H9 (cell line): ENCODE data around the gene EPS8L3. TPM values are rescaled to one million over a fixed set of nuclear protein-coding genes. Genes with fewer than 3 reads are reported as not detected.

Experiments
- DNase-seq: peaks from one replicate; pipeline ENCODE4 v3.0.0-alpha.2; 2017
- H2AFZ ChIP-seq: one replicate; pipeline ENCODE4 v1.6.1; 2013; ENCODE audit warnings: mild to moderate bottlenecking, low read length, control low read depth, moderate library complexity
- H2AK5ac ChIP-seq: 2 replicates; pipeline ENCODE4 v1.6.1; 2013; ENCODE audit warnings: low read length, control low read depth, mixed read lengths; ENCODE audit not compliant: insufficient read length
- H2BK120ac ChIP-seq: one replicate; pipeline ENCODE4 v1.6.1; 2013; ENCODE audit warnings: low read depth, mild to moderate bottlenecking, low read length, control low read depth, inconsistent platforms; ENCODE audit not compliant: poor library complexity, severe bottlenecking
- H2BK12ac ChIP-seq: 2 replicates; pipeline ENCODE4 v1.6.1; 2013; ENCODE audit warnings: low read length, control low read depth, mixed read lengths, low read depth; ENCODE audit not compliant: insufficient read length
- H2BK15ac ChIP-seq: 2 replicates; pipeline ENCODE4 v1.6.1; 2013; ENCODE audit warnings: low read depth, low read length, control low read depth
- H2BK20ac ChIP-seq: one replicate; pipeline ENCODE4 v1.6.1; 2013; ENCODE audit warnings: low read depth, mild to moderate bottlenecking, low read length, control low read depth, inconsistent platforms; ENCODE audit not compliant: poor library complexity, severe bottlenecking
- H2BK5ac ChIP-seq: 2 replicates; pipeline ENCODE4 v1.6.1; 2013; ENCODE audit warnings: low read length, control low read depth, mixed read lengths; ENCODE audit not compliant: insufficient read length
- H3K14ac ChIP-seq: 2 replicates; pipeline ENCODE4 v1.6.1; 2013; ENCODE audit warnings: low read length, control low read depth; ENCODE audit not compliant: insufficient read depth
- H3K18ac ChIP-seq: 2 replicates; pipeline ENCODE4 v1.6.1; 2013; ENCODE audit warnings: low read depth, mild to moderate bottlenecking, mixed read lengths, low read length, control low read depth; ENCODE audit not compliant: insufficient read length
- H3K23ac ChIP-seq: 2 replicates; pipeline ENCODE4 v1.6.1; 2013; ENCODE audit warnings: low read length, control low read depth, mixed read lengths, low read depth; ENCODE audit not compliant: insufficient read length
- H3K23me2 ChIP-seq: 2 replicates; pipeline ENCODE4 v1.6.1; 2013; ENCODE audit warnings: low read depth, mild to moderate bottlenecking, mixed read lengths, low read length, control low read depth; ENCODE audit not compliant: insufficient read length, poor library complexity, severe bottlenecking
- H3K27ac ChIP-seq: 2 replicates; pipeline ENCODE4 v1.5.1; 2013; ENCODE audit warnings: low read length, control low read depth, mixed read lengths, low read depth; ENCODE audit not compliant: insufficient read length
- H3K27me3 ChIP-seq: 2 replicates; pipeline ENCODE4 v1.6.1; 2013; ENCODE audit warnings: low read length, control low read depth, inconsistent platforms; ENCODE audit not compliant: insufficient read depth
- H3K4ac ChIP-seq: 2 replicates; pipeline ENCODE4 v1.6.1; 2013; ENCODE audit warnings: low read depth, mild to moderate bottlenecking, control low read depth, inconsistent platforms, low read length, moderate library complexity
- H3K4me1 ChIP-seq: 2 replicates; pipeline ENCODE4 v1.6.1; 2013; ENCODE audit warnings: low read length, control low read depth, inconsistent platforms; ENCODE audit not compliant: insufficient read depth
- H3K4me2 ChIP-seq: 2 replicates; pipeline ENCODE4 v1.6.1; 2013; ENCODE audit warnings: low read length, control low read depth, mixed read lengths; ENCODE audit not compliant: insufficient read length, insufficient read depth
- H3K56ac ChIP-seq: 2 replicates; pipeline ENCODE4 v1.6.1; 2013; ENCODE audit warnings: low read depth, mild to moderate bottlenecking, mixed read lengths, low read length, control low read depth; ENCODE audit not compliant: insufficient read length
- H3K79me1 ChIP-seq: 2 replicates; pipeline ENCODE4 v1.6.1; 2013; ENCODE audit warnings: low read depth, mild to moderate bottlenecking, moderate library complexity, low read length, control low read depth, inconsistent platforms; ENCODE audit not compliant: insufficient read depth, poor library complexity, severe bottlenecking
- H3K79me2 ChIP-seq: 2 replicates; pipeline ENCODE4 v1.6.1; 2013; ENCODE audit warnings: low read length, control low read depth, inconsistent platforms; ENCODE audit not compliant: insufficient read depth
- H3K9ac ChIP-seq: 2 replicates; pipeline ENCODE4 v1.6.1; 2013; ENCODE audit warnings: low read length, control low read depth, mixed read lengths; ENCODE audit not compliant: insufficient read length; ENCODE audit errors: extremely low read depth
- H3K9me3 ChIP-seq: one replicate; pipeline ENCODE4 v1.6.1; 2013; ENCODE audit warnings: low read depth, low read length, inconsistent platforms; ENCODE audit not compliant: control insufficient read depth
- H3T11ph ChIP-seq: one replicate; pipeline ENCODE4 v1.6.1; 2013; ENCODE audit warnings: mild to moderate bottlenecking, low read length, control low read depth, inconsistent platforms
- H4K20me1 ChIP-seq: one replicate; pipeline ENCODE4 v1.6.1; 2013; ENCODE audit not compliant: control insufficient read depth, insufficient read length, insufficient read depth
- H4K5ac ChIP-seq: 2 replicates; pipeline ENCODE4 v1.6.1; 2013; ENCODE audit warnings: low read depth, mild to moderate bottlenecking, mixed read lengths, low read length, control low read depth; ENCODE audit not compliant: insufficient read length
- H4K8ac ChIP-seq: replicated peaks from 2 replicates; pipeline ENCODE4 v1.6.1; 2013; ENCODE audit warnings: low read length, control low read depth, mixed read lengths, low read depth; ENCODE audit not compliant: insufficient read length
- H4K91ac ChIP-seq: 2 replicates; pipeline ENCODE4 v1.6.1; 2013; ENCODE audit warnings: low read depth, mild to moderate bottlenecking, moderate library complexity, mixed read lengths, low read length, control low read depth; ENCODE audit not compliant: insufficient read length
- H3K27ac Mint-ChIP-seq, 3 experiments: 2 replicates in 2 of 3; 3 replicates in 1 of 3; pipeline ENCODE4 v1.8.0; 2020 to 2021; ENCODE audit warnings: mixed read lengths in 3 of 3, mild to moderate bottlenecking in 1 of 3, moderate library complexity in 1 of 3
- H3K27me3 Mint-ChIP-seq: 2 replicates; pipeline ENCODE4 v1.8.0; 2021; ENCODE audit warnings: low read depth, mild to moderate bottlenecking, moderate library complexity, mixed read lengths
- H3K36me3 Mint-ChIP-seq, 3 experiments: 2 replicates in 2 of 3; 3 replicates in 1 of 3; pipeline ENCODE4 v1.8.0; 2020 to 2021; ENCODE audit warnings: low read depth in 3 of 3, mixed read lengths in 3 of 3; ENCODE audit not compliant: insufficient read depth in 1 of 3
- H3K4me1 Mint-ChIP-seq, 2 experiments: 2 replicates each; pipeline ENCODE4 v1.8.0; 2020; ENCODE audit warnings: mixed read lengths in 2 of 2
- H3K4me3 Mint-ChIP-seq, 2 experiments: 2 replicates in 1 of 2; 3 replicates in 1 of 2; pipeline ENCODE4 v1.8.0; 2020 to 2021; ENCODE audit warnings: mild to moderate bottlenecking in 2 of 2, mixed read lengths in 2 of 2, moderate library complexity in 1 of 2
- H3K9me3 Mint-ChIP-seq, 2 experiments: 2 replicates in 1 of 2; 3 replicates in 1 of 2; pipeline ENCODE4 v1.8.0; 2020; ENCODE audit warnings: mild to moderate bottlenecking in 2 of 2, mixed read lengths in 2 of 2, moderate library complexity in 1 of 2
- WGBS: extraction: QIAGEN DNeasy Blood & Tissue Kit; methylation state at CpG from one replicate; pipeline ENCODE4 v1.1.7; 2013; ENCODE audit warnings: missing lambda C conversion rate, low lambda C conversion rate, mixed read lengths; ENCODE audit not compliant: insufficient read length; ENCODE audit errors: extremely low coverage; 5-methylcytosine and 5-hydroxymethylcytosine counted together
- total RNA-seq: library from RNA; stranded (reverse); gene quantifications from 2 replicates; pipeline ENCODE4 v1.2.1, GENCODE V29; 2021
- TF ChIP-seq, protein P1 (sequence below): fragments of 200-600 bp; sonication (generic); conservative IDR thresholded peaks from 3 replicates; pipeline ENCODE4 v1.8.0; 2021; ENCODE audit warnings: antibody characterized with exemption, mild to moderate bottlenecking

EPS8L3 gene
- total RNA-seq, 1 experiment from 2014 or later, result not detected

GRCh38 chr1:109792056-109792831 is 28.5 kb upstream of the EPS8L3 start:
- no peak overlapping the region for H3K9ac ChIP-seq
- H3T11ph ChIP-seq, result no peak overlapping the region
- no peak overlapping the region for H2BK5ac ChIP-seq
- H3K18ac ChIP-seq, result peak overlapping the region; percentile 49
- H4K20me1 ChIP-seq, result no peaks in the 10 kb centered on the region
- TF ChIP-seq, protein P1, sequence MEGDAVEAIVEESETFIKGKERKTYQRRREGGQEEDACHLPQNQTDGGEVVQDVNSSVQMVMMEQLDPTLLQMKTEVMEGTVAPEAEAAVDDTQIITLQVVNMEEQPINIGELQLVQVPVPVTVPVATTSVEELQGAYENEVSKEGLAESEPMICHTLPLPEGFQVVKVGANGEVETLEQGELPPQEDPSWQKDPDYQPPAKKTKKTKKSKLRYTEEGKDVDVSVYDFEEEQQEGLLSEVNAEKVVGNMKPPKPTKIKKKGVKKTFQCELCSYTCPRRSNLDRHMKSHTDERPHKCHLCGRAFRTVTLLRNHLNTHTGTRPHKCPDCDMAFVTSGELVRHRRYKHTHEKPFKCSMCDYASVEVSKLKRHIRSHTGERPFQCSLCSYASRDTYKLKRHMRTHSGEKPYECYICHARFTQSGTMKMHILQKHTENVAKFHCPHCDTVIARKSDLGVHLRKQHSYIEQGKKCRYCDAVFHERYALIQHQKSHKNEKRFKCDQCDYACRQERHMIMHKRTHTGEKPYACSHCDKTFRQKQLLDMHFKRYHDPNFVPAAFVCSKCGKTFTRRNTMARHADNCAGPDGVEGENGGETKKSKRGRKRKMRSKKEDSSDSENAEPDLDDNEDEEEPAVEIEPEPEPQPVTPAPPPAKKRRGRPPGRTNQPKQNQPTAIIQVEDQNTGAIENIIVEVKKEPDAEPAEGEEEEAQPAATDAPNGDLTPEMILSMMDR, result 0 out of 3 replicates have a peak, but pooled peaks have one; percentile 19
- no peaks in the 10 kb centered on the region; the same call in 1 of the 2 replicates for H3K27me3 ChIP-seq
- WGBS, result no CpG with 5 or more reads among the region's 18 CpGs
- H2AK5ac ChIP-seq, result no peak overlapping the region
- H3K4me1 Mint-ChIP-seq, result peaks cover 40 to 43% of the 10 kb centered on the region in 2 experiments
- no peaks in the 10 kb centered on the region for H3K79me1 ChIP-seq
- no peak overlapping the region for H2AFZ ChIP-seq
- no peak overlapping the region; a peak in 2 of 5 replicates for H3K4me3 Mint-ChIP-seq
- H3K9me3 Mint-ChIP-seq, result no peaks in the 10 kb centered on the region
- no peaks in the 10 kb centered on the region for H3K9me3 ChIP-seq
- peak overlapping the region in 1 of 3 experiments; percentile 77; a peak in 3 of 7 replicates for H3K27ac Mint-ChIP-seq
- H3K4me2 ChIP-seq, result no peak overlapping the region
- no peak overlapping the region for H4K5ac ChIP-seq
- no peak overlapping the region for H3K4ac ChIP-seq
- H2BK15ac ChIP-seq, result no peak overlapping the region
- DNase-seq, result peak; percentile 75
- H2BK20ac ChIP-seq, result no peak overlapping the region
- H3K56ac ChIP-seq, result no peak overlapping the region
- H2BK12ac ChIP-seq, result no peak overlapping the region
- H4K91ac ChIP-seq, result no peak overlapping the region
- no peaks in the 10 kb centered on the region for H3K79me2 ChIP-seq
- H3K27me3 Mint-ChIP-seq, result peaks cover 4% of the 10 kb centered on the region
- H3K23ac ChIP-seq, result no peak overlapping the region
- no peak overlapping the region for H2BK120ac ChIP-seq
- H3K23me2 ChIP-seq, result no peaks in the 10 kb centered on the region
- no peak overlapping the region for H3K27ac ChIP-seq
- no peak overlapping the region for H4K8ac ChIP-seq
- H3K36me3 Mint-ChIP-seq, result no peaks in the 10 kb centered on the region
- H3K14ac ChIP-seq, result peak overlapping the region; percentile 14; the same call in 1 of the 2 replicates
- peaks cover 6% of the 10 kb centered on the region; the same call in 1 of the 2 replicates for H3K4me1 ChIP-seq
